NCI-H2227 (cell line): ENCODE results near the gene BHLHE41.

ENCODE experiments used
- DNase-seq: peaks from one replicate; lab custom pipeline; 2025; ENCODE audit not compliant: unreplicated experiment; lab: John Stamatoyannopoulos, UW

BHLHE41 gene

GRCh38 chr12:26114720-26115401 lies 10.0 kb downstream of the BHLHE41 start:
- no peak for DNase-seq

DNA sequence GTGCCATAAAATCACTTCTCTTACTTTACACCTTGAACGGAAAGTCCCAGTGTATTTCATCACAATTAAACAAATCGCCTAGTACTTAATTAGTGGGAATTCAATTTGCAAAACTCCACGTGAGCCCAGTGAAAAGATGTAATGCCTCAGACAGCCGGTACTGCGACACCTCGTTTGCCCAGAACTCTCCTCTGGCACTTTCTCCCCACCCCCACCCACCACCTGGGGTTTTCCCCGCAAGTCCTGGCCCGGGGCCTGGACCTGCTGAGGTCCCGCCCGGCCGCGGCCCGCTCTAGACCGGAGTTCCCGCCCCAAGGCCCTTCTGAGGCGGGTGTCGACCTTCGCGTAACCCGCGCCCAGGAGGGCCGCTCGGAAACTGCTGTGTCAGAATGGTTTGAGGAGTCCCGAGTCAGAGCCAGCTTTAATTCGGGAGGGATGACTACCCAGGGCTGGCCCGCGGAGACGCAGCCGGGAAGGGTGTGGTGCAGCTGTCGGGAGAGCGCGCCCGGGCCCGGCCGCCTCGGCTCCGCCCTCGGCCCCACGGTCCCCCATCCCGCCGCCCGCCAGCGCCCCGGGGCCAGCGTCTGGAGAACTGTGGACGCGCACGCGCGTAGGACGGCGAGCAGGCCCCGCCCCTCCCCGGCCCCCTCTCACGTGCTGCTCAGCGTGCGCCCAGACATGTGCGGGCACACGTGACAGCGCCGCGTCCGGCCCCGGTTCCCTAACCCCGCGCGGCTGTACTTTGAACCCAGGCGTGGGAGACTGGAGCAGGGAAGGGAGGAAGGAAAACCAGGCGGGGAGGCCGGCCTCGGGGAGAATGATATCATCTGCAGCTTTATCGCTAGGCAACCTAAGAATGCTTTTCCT lies 10.8 kb downstream of the BHLHE41 start:
- peak; percentile 38 for DNase-seq

- no peak for DNase-seq
These were observed 11.6 kb downstream of the BHLHE41 start for GRCh38 chr12:26113181-26113654.

DNA sequence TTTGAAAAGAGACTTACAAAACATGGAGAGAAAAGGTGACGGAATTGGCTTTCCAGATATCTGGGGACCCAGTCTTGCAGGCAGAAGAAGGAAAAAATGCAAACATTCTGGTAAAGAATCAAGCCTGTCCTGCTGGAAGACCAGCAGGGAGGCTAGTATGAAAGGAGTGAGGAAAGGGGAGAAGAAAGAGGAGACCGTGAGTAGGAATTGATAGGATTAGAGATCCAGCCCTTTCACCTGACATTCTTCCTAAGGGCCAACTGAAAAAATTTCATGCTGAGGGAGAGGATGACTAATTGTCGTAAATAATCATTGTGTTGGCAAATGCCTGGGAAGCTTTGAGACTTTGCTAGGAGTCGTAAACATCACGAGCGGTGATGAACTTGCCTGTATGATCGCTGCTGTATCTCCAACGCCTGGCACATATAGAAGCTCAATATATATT lies 12.1 kb downstream of the BHLHE41 start:
- DNase-seq = no peak

- no peak for DNase-seq
These were observed 12.6 kb downstream of the BHLHE41 start for GRCh38 chr12:26112232-26112631.

- no peak for DNase-seq
These were observed 15.4 kb downstream of the BHLHE41 start for GRCh38 chr12:26109343-26109881.

DNA sequence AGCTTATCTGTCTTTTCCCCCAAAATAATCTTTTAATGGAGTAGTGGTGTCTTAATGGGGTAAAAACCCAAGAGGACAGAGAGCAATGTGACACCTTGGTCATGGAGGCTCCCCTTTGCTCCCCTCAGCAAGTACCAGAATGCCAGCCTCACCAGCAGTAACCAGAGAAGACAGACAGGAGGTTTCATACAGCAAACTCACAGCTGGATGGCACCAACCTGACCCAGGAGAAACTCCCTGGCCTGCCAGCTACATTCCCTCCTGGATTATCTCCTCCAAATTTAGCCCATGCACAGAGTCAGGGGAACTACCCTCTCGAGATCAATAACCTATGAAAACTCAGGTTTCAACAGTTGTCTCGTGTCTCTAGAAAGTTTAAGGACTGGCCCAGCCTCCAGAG lies 15.9 kb downstream of the BHLHE41 start:
- DNase-seq = no peak

DNA sequence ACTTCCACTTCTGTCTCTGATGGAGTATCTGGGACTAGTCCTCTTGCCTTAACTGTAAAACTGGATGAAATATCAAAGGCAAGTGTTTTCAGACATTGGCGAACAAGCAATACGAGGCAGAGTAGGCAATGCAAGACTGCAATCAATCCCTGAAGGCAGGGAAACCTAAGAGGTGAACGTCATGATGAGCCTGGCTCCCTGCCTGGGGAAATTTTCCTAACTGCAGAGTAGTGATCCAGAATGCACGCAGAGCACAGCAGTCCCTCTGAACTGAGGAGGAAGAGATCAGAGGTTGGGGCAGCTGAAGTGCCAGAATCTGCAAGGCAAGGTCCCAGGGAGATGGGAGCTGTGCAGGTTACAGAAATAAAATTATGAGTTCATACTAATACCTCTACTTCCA lies 18.5 kb downstream of the BHLHE41 start:
- no peak for DNase-seq

DNA sequence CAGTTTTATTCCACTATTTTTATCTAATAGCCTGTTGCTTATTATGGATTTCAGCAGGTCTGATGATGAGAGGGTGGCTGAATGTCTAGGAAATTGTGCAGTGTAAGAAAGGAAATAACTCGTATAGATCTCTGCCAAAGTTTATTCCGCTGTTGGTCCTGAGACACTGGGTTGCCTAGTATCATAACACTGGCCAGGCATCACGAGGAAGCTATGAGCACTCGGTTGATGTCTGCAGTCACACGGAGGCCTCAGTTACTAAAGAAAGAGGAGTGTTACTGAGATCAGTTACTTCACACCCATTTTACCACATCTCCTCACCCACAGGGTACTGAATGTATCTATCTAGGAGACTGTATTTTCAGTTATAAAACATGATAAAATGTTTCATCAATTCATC lies 21.9 kb downstream of the BHLHE41 start:
- no peak for DNase-seq

- no peak for DNase-seq
These were observed 23.1 kb downstream of the BHLHE41 start for GRCh38 chr12:26101763-26102162.

DNA sequence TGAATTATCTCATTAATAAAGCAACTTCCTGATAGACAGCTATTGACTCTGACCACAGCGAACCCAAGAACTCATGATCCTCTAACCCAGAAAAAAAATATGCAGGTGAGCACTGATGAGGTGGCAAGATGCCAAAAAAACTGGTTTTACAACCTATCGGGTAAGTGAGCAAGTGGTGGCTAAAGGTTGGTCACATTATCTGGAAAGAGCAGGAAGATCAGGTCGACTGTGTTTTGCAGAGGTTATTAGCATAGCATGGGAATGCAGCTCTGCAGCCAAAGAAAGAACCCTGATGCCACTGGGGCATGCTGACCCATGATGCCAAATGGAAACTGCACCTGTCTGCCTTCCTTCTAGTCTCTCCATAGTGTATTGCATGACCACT lies 23.5 kb downstream of the BHLHE41 start:
- no peak for DNase-seq

DNA sequence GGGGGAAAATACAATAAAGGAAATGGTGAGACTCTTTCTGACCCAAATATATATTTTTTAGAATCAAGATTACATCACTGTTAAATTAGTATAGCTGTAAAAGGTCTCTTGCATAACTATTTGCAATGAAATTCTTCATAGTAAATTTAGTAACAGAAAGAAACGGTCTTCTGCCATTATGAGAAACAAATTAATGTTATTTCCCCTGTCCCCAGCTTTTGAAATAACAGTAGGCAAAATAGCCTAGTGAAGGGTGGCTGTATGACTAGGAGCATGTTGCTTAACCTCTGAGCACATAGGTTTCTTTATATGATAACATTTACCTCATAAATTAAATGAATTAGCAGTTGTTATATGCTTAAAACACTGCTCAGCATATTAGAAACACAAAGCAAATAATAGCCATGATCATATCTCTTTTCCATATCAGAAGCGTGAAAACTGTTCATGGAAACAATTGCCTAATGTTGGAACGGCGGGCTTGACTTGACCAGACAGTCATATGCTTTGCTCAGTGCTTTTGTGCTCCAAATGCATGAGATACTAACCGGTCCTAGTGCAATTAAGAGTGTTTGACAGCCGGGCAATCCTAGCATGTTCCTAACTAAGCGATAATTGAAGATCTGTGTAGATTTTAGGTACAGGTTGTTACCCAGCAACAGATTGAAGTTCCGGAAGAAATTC lies 24.0 kb downstream of the BHLHE41 start:
- DNase-seq = no peak

GRCh38 chr12:26097046-26097878 lies 27.6 kb downstream of the BHLHE41 start:
- peak; percentile 39 for DNase-seq

DNA sequence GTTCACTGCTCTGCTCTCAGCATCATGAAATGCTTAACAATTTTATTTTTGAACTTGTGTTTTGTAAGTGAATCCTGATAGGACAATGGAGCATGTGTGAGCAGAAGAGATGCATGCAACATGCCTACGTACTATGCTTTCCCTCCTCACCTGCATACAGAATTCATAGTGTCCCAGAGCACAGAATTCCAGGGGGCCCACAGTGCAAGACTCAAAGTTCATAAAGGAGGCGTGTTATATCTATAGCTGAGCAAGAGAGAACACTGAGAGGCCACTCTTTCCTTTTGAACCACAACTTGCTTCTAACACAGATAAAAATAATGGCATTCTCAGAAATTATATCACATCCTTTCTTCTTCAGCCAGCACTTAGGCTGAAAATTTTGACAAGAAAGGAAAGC lies 28.8 kb downstream of the BHLHE41 start:
- DNase-seq = no peak

DNA sequence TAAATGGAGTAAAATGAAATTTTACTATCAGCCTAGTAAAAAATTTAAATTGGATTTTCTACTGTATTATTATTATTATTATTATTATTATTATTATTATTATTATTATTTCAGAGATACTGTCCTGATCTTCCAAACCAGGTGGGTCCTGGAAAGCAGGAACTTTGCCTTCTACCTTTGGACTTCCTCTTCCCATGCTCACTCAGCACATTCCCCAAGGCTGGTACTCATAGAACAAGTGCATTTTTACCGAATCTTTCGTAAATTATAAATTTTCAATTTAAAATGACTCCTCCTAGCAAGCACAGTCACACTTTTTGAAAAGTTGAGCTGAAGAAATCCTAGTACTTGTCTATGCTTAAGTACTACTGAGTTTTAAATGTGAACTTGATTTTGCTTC lies 29.7 kb downstream of the BHLHE41 start:
- no peak for DNase-seq

GRCh38 chr12:26092346-26093105 lies 32.3 kb downstream of the BHLHE41 start:
- no peak for DNase-seq

- DNase-seq = no peak
These were observed 33.0 kb downstream of the BHLHE41 start for GRCh38 chr12:26091822-26092221.

- no peak for DNase-seq
These were observed 33.9 kb downstream of the BHLHE41 start for GRCh38 chr12:26090836-26091510.

- no peak for DNase-seq
These were observed 35.8 kb downstream of the BHLHE41 start for GRCh38 chr12:26088998-26089397.
